ENCODE measurements around the gene ACAD9.
"Not testable (repeated sequence)": the region's sequence is repeated elsewhere in the genome, so short reads cannot be mapped to it uniquely, and the experiment has no call there.

The ACAD9 gene

GRCh38 chr3:128879125-128879969 lies at the start of gene ACAD9:
ACAD9 (plus strand) TSS chr3:128879620; CDS start chr3:128879692, 72 bp downstream.
- Mint-ChIP-seq H3K9me3 (no peaks in the 10 kb centered on the region), H3K4me3 (peak within 1 kb of the TSS; percentile 97), H3K4me1 (peaks cover 76% of the 10 kb centered on the region), H3K36me3 (ENCODE audit: low read depth) (peaks cover 20% of the 10 kb centered on the region), H3K27me3 (peaks cover 3% of the 10 kb centered on the region), H3K27ac (peak within 1 kb of the TSS; percentile 98)
- DNase-seq (peak; percentile 99), ATAC-seq (peak; percentile 93)

GRCh38 chr3:128829925-128830625 lies 49.3 kb upstream of the ACAD9 start:
- H3K4me3 Mint-ChIP-seq: not testable (repeated sequence)

GRCh38 chr3:128830762-128831161 lies 48.7 kb upstream of the ACAD9 start:
- H3K4me1 Mint-ChIP-seq; H3K9me3 Mint-ChIP-seq; H3K27me3 Mint-ChIP-seq; DNase-seq; ATAC-seq; H3K4me3 Mint-ChIP-seq; H3K27ac Mint-ChIP-seq; H3K36me3 Mint-ChIP-seq (ENCODE audit: low read depth): not testable (repeated sequence)

More at GRCh38 chr3:128829925-128830625, 49.3 kb upstream of the ACAD9 start:
- H3K27ac Mint-ChIP-seq; ATAC-seq; H3K4me1 Mint-ChIP-seq; H3K36me3 Mint-ChIP-seq (ENCODE audit: low read depth); DNase-seq; H3K9me3 Mint-ChIP-seq; H3K27me3 Mint-ChIP-seq: not testable (repeated sequence)

- not testable (repeated sequence) for ATAC-seq; H3K4me1 Mint-ChIP-seq; DNase-seq; H3K27ac Mint-ChIP-seq; H3K27me3 Mint-ChIP-seq; H3K9me3 Mint-ChIP-seq; H3K36me3 Mint-ChIP-seq (ENCODE audit: low read depth); H3K4me3 Mint-ChIP-seq
These were observed 46.4 kb upstream of the ACAD9 start for GRCh38 chr3:128832979-128833378.

- H3K27me3 Mint-ChIP-seq: no peaks in the 10 kb centered on the region
- DNase-seq (no peak), ATAC-seq (no peak)
- no peaks in the 10 kb centered on the region for H3K4me1 Mint-ChIP-seq
- H3K4me3 Mint-ChIP-seq: no peak overlapping the region
- no peaks in the 10 kb centered on the region for H3K9me3 Mint-ChIP-seq
- H3K36me3 Mint-ChIP-seq (ENCODE audit: low read depth): no peaks in the 10 kb centered on the region
- no peak overlapping the region for H3K27ac Mint-ChIP-seq
These were observed 44.3 kb upstream of the ACAD9 start for GRCh38 chr3:128835096-128835495.

- ATAC-seq (no peak), DNase-seq (no peak)
- H3K36me3 Mint-ChIP-seq (ENCODE audit: low read depth): no peaks in the 10 kb centered on the region
- H3K4me3 Mint-ChIP-seq: no peak overlapping the region
- no peaks in the 10 kb centered on the region for H3K27me3 Mint-ChIP-seq
- peaks cover 21% of the 10 kb centered on the region for H3K4me1 Mint-ChIP-seq
- no peaks in the 10 kb centered on the region for H3K9me3 Mint-ChIP-seq
- no peak overlapping the region for H3K27ac Mint-ChIP-seq
These were observed 37.2 kb upstream of the ACAD9 start for GRCh38 chr3:128841926-128842920.

- ATAC-seq (no peak), DNase-seq (no peak)
- Mint-ChIP-seq H3K4me3 (no peak overlapping the region), H3K27ac (no peak overlapping the region), H3K9me3 (no peaks in the 10 kb centered on the region), H3K36me3 (ENCODE audit: low read depth) (no peaks in the 10 kb centered on the region), H3K4me1 (peaks cover 22% of the 10 kb centered on the region), H3K27me3 (no peaks in the 10 kb centered on the region)
These were observed 34.9 kb upstream of the ACAD9 start for GRCh38 chr3:128844502-128844901.

GRCh38 chr3:128845119-128845777 lies 34.2 kb upstream of the ACAD9 start:
- no peaks in the 10 kb centered on the region for H3K9me3 Mint-ChIP-seq
- DNase-seq (no peak), ATAC-seq (no peak)
- no peaks in the 10 kb centered on the region for H3K36me3 Mint-ChIP-seq (ENCODE audit: low read depth)
- H3K27ac Mint-ChIP-seq: peak overlapping the region; percentile 17
- H3K4me1 Mint-ChIP-seq: peaks cover 22% of the 10 kb centered on the region
- no peaks in the 10 kb centered on the region for H3K27me3 Mint-ChIP-seq
- peak overlapping the region; percentile 70 for H3K4me3 Mint-ChIP-seq

- peak; percentile 85 for ATAC-seq
- peaks cover 22% of the 10 kb centered on the region for H3K4me1 Mint-ChIP-seq
- peak overlapping the region; percentile 70 for H3K4me3 Mint-ChIP-seq
- H3K27me3 Mint-ChIP-seq: no peaks in the 10 kb centered on the region
- no peaks in the 10 kb centered on the region for H3K9me3 Mint-ChIP-seq
- peak; percentile 94 for DNase-seq
- H3K27ac Mint-ChIP-seq: peak overlapping the region; percentile 90
- no peaks in the 10 kb centered on the region for H3K36me3 Mint-ChIP-seq (ENCODE audit: low read depth)
These were observed 33.5 kb upstream of the ACAD9 start for GRCh38 chr3:128845778-128846485.

GRCh38 chr3:128846486-128846891 lies 32.9 kb upstream of the ACAD9 start:
- peaks cover 22% of the 10 kb centered on the region for H3K4me1 Mint-ChIP-seq
- H3K4me3 Mint-ChIP-seq: peak overlapping the region; percentile 70
- no peaks in the 10 kb centered on the region for H3K27me3 Mint-ChIP-seq
- DNase-seq (peak; percentile 50), ATAC-seq (peak; percentile 48)
- no peaks in the 10 kb centered on the region for H3K9me3 Mint-ChIP-seq
- peak overlapping the region; percentile 90 for H3K27ac Mint-ChIP-seq
- H3K36me3 Mint-ChIP-seq (ENCODE audit: low read depth): no peaks in the 10 kb centered on the region

GRCh38 chr3:128847666-128848370 lies 31.6 kb upstream of the ACAD9 start:
- Mint-ChIP-seq H3K27ac (no peak overlapping the region), H3K4me3 (no peak overlapping the region), H3K36me3 (ENCODE audit: low read depth) (no peaks in the 10 kb centered on the region), H3K9me3 (no peaks in the 10 kb centered on the region), H3K4me1 (peaks cover 22% of the 10 kb centered on the region), H3K27me3 (no peaks in the 10 kb centered on the region)
- no peak for DNase-seq
- no peak for ATAC-seq

- Mint-ChIP-seq H3K9me3 (no peaks in the 10 kb centered on the region), H3K27ac (no peak overlapping the region), H3K4me3 (no peak overlapping the region), H3K27me3 (no peaks in the 10 kb centered on the region), H3K4me1 (peaks cover 22% of the 10 kb centered on the region), H3K36me3 (ENCODE audit: low read depth) (no peaks in the 10 kb centered on the region)
- DNase-seq: no peak
- ATAC-seq: no peak
These were observed 30.5 kb upstream of the ACAD9 start for GRCh38 chr3:128848936-128849335.

GRCh38 chr3:128849911-128850455 lies 29.4 kb upstream of the ACAD9 start:
- no peaks in the 10 kb centered on the region for H3K27me3 Mint-ChIP-seq
- no peak for ATAC-seq
- H3K4me1 Mint-ChIP-seq: peaks cover 21% of the 10 kb centered on the region
- peaks cover 5% of the 10 kb centered on the region for H3K9me3 Mint-ChIP-seq
- no peak overlapping the region for H3K4me3 Mint-ChIP-seq
- no peak overlapping the region for H3K27ac Mint-ChIP-seq
- H3K36me3 Mint-ChIP-seq (ENCODE audit: low read depth): no peaks in the 10 kb centered on the region
- no peak for DNase-seq
